GM20431 (cell line): ENCODE data around the gene CBR1.

Source experiments
- in situ Hi-C: fragments of 300-500 bp; cut with MseI, MboI; formaldehyde crosslinking; loops from one replicate; pipeline ENCODE4 v1.15.0; 2020; ENCODE audit warnings: low sequenced_read_pairs; ENCODE audit not compliant: unreplicated experiment

Gene CBR1

GRCh38 chr21:36109868-36110267 is 40.0 kb downstream of the CBR1 start:
- in situ Hi-C loops: no loop called here

- in situ Hi-C loops: no loop called here
Measured at GRCh38 chr21:36111238-36111637, 41.4 kb downstream of the CBR1 start.

GRCh38 chr21:36113647-36114428 is 44.0 kb downstream of the CBR1 start:
- in situ Hi-C loops: no loop called here

- in situ Hi-C loops: no loop called here
Measured at GRCh38 chr21:36115138-36115730, 45.4 kb downstream of the CBR1 start.

GRCh38 chr21:36117286-36117741 is 47.5 kb downstream of the CBR1 start:
- in situ Hi-C loops: no loop called here

- in situ Hi-C loops: no loop called here
Measured at GRCh38 chr21:36120304-36120888, 50.6 kb downstream of the CBR1 start.
